HG03565 (cell line): Measurements from ENCODE around the gene SPIRE1.
"Not testable (repeated sequence)": the region's sequence is repeated elsewhere in the genome, so short reads cannot be mapped to it uniquely, and the experiment has no call there.

ENCODE experiments used
- ATAC-seq: cut with Tn5 transposase; IDR thresholded peaks from one replicate; pipeline ENCODE4 v1.9.1; 2021; ENCODE audit warnings: mild to moderate bottlenecking, moderate library complexity; ENCODE audit not compliant: unreplicated experiment

The SPIRE1 gene

GRCh38 chr18:12647773-12648172 lies 10.1 kb downstream of the SPIRE1 start:
- ATAC-seq = no peak

- ATAC-seq = no peak
These were observed 12.1 kb downstream of the SPIRE1 start for GRCh38 chr18:12645751-12646203.

GRCh38 chr18:12645254-12645653 lies 12.7 kb downstream of the SPIRE1 start:
- no peak for ATAC-seq

GRCh38 chr18:12643756-12644155 lies 14.2 kb downstream of the SPIRE1 start:
- not testable (repeated sequence) for ATAC-seq

GRCh38 chr18:12640881-12641200 lies 17.1 kb downstream of the SPIRE1 start:
- ATAC-seq = no peak

GRCh38 chr18:12639990-12640880 lies 17.7 kb downstream of the SPIRE1 start:
- no peak for ATAC-seq

- no peak for ATAC-seq
These were observed 19.2 kb downstream of the SPIRE1 start for GRCh38 chr18:12638644-12639124.

GRCh38 chr18:12637901-12638643 lies 19.8 kb downstream of the SPIRE1 start:
- no peak for ATAC-seq

GRCh38 chr18:12637393-12637792 lies 20.5 kb downstream of the SPIRE1 start:
- ATAC-seq = no peak

GRCh38 chr18:12631831-12632477 lies 26.0 kb downstream of the SPIRE1 start:
- ATAC-seq = no peak

GRCh38 chr18:12630136-12630535 lies 27.8 kb downstream of the SPIRE1 start:
- no peak for ATAC-seq

- ATAC-seq = no peak
These were observed 28.9 kb downstream of the SPIRE1 start for GRCh38 chr18:12628706-12629702.

GRCh38 chr18:12627199-12627598 lies 30.7 kb downstream of the SPIRE1 start:
- ATAC-seq = not testable (repeated sequence)

- ATAC-seq = no peak
These were observed 32.7 kb downstream of the SPIRE1 start for GRCh38 chr18:12625241-12625640.

- ATAC-seq = no peak
These were observed 36.1 kb downstream of the SPIRE1 start for GRCh38 chr18:12621742-12622306.

GRCh38 chr18:12615748-12616147 lies 42.2 kb downstream of the SPIRE1 start:
- no peak for ATAC-seq

- ATAC-seq = no peak
These were observed 49.6 kb downstream of the SPIRE1 start for GRCh38 chr18:12608301-12608700.

- no peak for ATAC-seq
These were observed 51.2 kb downstream of the SPIRE1 start for GRCh38 chr18:12606592-12607315.

GRCh38 chr18:12604445-12605007 lies 53.4 kb downstream of the SPIRE1 start:
- no peak for ATAC-seq
